Measurements from ENCODE around the gene CDH20.

Gene CDH20

GRCh38 chr18:61528961-61529360 is 195.7 kb downstream of the CDH20 start:
- no peak for DNase-seq

GRCh38 chr18:61530681-61531080 is 197.5 kb downstream of the CDH20 start:
- DNase-seq: no peak

DNA sequence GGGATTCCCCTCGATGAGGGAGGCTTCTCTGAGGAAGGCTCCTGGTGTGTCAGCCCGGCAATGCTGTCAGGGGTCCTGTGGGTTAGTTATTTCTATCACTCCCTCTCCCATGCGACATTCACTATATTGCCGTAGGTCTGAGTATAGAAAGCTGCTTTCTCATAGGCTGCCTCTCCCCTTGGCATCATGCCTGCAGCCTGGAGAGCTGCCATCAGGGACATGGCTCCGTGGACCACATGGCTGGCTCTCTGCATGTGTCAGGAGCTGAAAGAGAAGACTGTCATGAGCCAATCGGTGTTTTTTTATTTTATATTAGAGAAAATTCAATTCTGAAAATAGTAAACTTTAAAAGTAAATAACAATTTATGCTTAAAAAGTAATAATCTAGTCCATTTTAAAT is 198.0 kb downstream of the CDH20 start:
- peak in 46 of 56 donors; percentile 5 to 86 (median 46) for DNase-seq

GRCh38 chr18:61531891-61532290 is 198.7 kb downstream of the CDH20 start:
- DNase-seq: no peak

- no peak for DNase-seq
These were observed 202.2 kb downstream of the CDH20 start for GRCh38 chr18:61535401-61535800.

GRCh38 chr18:61541673-61542072 is 208.4 kb downstream of the CDH20 start:
- no peak for DNase-seq

DNA sequence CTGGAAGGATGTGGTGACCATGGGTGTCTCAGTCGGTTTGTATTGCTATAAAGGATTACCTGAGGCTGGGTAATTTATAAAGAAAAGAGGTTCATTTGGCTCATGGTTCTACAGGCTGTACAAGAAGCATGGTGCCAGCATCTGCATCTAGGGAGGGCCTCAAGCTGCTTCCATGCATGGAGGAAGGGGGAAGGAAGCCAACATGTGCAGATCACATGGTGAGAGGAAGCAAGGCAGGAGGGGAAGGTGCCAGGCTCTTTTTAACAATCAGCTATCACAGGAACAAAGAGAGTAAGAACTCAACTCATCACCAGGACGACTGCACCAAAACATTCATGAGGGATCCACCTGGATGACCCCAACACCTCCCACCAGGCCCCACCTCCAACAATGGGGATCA is 209.4 kb downstream of the CDH20 start:
- DNase-seq: no peak

DNA sequence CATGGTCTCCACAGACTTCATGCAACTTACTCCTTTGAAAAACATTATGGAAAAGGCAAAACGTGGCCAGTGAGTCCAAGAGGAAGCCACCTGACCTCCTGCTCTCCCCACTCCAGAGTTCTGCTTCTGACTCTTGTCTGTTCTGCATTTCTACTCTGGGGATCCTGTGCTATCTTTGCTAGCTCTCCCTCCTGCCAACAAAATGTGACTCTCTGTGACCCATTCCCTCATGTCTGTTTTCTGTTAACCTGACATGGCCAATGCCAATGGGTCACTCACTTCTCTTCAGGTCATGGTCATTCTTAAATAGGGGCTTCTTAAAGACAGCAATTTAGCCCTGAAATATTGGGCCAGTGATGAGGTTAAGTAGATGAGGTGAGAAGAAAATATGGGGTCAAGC is 210.3 kb downstream of the CDH20 start:
- DNase-seq: no peak

DNA sequence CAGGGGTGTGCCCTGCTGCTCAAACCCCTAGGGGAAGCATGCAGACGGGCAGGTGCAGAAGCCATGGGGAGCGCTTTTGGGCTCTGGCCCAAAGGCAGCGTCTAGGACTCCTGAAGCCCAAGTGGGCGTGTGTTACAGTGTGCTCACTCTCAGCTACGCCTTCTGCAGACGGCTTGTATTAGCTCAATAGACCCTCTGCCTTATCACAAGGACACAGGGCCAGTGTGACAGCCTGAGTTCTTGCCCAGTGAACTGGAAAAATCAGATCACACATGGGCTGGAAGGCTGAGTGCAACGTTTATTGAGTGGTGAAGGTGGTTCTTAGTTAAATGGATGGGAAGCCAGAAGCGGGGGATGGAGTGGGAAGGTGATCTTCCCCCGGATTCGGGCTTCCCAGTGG is 210.9 kb downstream of the CDH20 start:
- no peak for DNase-seq

DNA sequence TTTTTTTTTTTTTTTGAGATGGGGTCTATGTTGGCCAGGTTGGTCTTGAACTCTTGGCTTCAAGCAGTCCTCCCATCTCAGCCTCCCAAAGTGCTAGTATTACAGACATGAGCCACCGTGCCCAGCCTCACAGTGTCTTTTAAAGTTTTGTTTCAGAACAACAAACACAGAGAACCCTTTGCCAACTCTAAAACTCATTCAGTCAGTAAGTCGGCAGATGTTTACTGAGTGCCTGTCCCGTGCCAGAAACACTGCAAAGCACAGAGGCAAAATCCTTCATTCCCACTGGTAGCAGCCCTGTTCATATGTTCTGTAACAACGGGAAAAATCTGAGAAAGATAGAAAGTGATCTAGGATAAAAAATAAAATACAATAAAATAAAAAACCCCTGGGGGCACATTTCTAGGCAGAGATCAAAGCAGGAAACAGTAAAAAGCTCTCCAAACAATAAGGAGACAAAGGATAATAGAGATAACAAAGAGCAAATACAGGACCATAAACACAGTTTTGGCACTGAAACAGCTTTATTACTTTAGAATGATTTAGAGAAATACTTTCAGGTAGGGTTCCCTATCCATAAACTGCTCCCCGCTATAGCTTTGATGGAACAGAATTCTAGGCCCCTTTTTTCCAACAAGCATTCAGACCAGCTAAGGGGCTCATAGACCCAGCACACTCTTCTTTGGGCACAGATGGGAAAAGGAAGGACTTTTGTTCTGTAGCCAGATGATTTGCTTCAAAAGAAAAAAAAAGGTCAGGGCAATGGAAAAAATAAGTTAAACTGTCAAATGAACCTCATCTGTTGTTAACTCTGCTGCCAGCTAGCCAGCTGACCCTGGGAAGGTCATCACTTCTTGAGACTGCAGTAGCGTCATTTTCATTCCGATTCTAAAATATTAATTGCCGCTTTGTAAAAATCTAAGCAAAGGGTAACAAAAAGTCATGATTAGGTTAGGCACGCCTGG is 212.3 kb downstream of the CDH20 start:
- DNase-seq: no peak

GRCh38 chr18:61546590-61546989 is 213.4 kb downstream of the CDH20 start:
- DNase-seq: no peak

- no peak for DNase-seq
These were observed 216.2 kb downstream of the CDH20 start for GRCh38 chr18:61549416-61549815.

GRCh38 chr18:61549889-61550288 is 216.7 kb downstream of the CDH20 start:
- DNase-seq: no peak

DNA sequence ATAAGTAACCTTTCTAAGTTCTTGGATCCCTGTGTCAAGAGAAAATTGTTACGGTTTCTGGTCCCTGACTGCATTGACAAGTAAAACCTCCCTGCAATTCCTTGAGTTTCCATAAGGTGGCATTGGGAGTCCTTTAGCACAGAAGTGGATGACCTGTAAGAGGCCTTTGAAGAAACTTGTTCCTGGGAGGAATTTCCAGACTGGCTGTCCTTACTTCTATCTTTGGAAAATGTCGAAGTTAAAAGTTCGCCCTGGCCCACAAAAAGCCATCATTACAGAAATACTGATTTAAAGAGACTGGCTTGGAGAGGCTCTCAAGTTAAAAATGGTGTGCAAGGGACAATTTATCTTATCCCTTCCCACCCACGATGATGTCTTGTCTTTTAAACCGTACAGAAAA is 218.4 kb downstream of the CDH20 start:
- DNase-seq: peak in 8 of 56 donors; percentile 3 to 39 (median 12)

GRCh38 chr18:61553045-61553659 is 219.9 kb downstream of the CDH20 start:
- DNase-seq: no peak

GRCh38 chr18:61554117-61554776 is 221.0 kb downstream of the CDH20 start:
- DNase-seq: no peak

- DNase-seq: no peak
These were observed 221.7 kb downstream of the CDH20 start for GRCh38 chr18:61554946-61555361.

GRCh38 chr18:61556316-61556715 is 223.1 kb downstream of the CDH20 start:
- no peak for DNase-seq

DNA sequence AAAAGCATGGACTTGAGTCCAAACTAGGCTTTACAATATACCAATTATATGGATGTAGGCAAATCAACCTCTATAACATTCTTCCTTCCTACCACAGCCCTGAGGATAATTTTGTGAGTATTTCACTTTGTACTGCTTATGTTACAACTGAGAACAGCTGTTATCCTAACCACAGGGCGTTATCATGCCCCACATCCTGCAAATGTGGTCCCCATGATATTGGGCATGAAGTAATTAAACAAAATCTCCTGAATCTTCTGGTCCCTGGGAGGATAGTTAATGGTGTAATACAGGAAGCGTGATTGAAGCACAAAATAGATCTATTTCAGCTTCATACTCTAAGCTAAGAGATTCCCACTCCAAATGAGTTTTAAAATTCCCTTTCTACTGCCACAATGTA is 223.6 kb downstream of the CDH20 start:
- DNase-seq: no peak

DNA sequence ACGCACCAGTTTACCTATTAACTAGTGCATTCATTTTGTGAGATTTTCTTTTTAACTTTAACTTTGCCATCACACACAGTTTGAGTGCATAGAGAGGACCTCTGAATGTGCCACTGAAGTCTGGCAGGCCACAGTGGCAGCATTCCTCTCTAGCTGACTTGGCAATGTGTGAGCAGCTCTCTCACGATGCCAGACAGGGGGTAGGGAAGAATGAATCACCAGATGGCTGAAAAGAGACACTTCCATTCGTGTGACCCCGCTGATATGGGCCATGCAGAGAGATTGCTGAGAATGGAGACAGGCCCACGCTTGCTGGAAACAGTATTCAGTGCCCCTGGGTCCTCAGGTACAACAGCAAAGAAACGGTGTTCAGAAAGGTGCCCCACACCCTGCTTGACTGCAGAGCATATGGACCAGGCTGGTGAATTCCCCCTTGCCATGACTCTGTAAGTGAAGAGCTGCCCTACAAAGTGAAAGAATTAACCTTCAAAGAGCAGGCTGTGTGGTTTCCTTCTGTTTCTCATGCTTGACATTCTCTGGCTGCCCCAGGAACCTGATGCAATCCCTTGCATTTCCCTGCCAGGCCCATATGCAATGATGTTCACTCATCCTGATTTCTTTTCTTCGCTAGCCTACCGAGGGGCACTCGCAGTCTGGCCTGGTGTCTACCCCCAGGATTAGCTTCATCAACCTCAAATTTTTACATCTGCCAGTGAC is 236.1 kb downstream of the CDH20 start:
- peak in 2 of 56 donors; percentile 8 to 11 for DNase-seq

DNA sequence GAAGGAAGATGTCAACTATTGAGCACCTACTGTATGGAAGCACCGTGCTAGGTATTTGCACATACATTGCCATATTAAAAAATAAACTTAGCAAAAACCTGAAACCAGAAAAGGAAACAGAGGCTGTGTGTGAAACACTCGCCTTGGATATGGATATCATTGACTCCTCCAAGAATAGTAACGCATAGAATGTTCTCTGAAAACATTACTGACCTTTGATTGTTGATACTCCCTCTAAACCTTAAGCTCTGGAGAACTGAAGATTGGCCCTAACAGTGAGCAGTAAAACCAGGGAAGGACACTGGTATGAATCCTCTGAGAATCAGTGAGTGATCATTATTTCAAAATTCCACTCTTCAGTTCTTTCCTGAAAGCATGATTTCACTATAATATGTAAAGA is 236.8 kb downstream of the CDH20 start:
- no peak for DNase-seq
